K562 (cell line): ENCODE results near the gene PKIB. TPM values are rescaled to one million over a fixed set of nuclear protein-coding genes. Genes with fewer than 3 reads are reported as not detected.

ENCODE experiments used
- ATAC-seq: fragments of 200-7000 bp; cut with Tn5 transposase; 3 replicates; pipeline ENCODE4 v1.9.1; 2020; ENCODE audit warnings: moderate library complexity
- BruUV-seq: library from RNA; stranded (reverse); fragments of 400-500 nt; replicated peaks from 2 replicates; lab custom pipeline; 2021; lab: Mats Ljungman, UMichigan
- CTCF ChIA-PET: fragments of 300-600 bp; formaldehyde crosslinking; extraction: SDS; loops from one replicate; lab custom pipeline; 2021; ENCODE audit warnings: low intra/inter-chr PET ratio; lab: Yijun Ruan, JAX
- POLR2A ChIA-PET: fragments of 300-600, 350-650 bp; sonication (Branson Sonifier 250); formaldehyde crosslinking; extraction: SDS; loops from one replicate; lab custom pipeline; 2021; ENCODE audit warnings: antibody characterized with exemption, inconsistent platforms; lab: Yijun Ruan, JAX
- DNase-seq, 4 experiments: peaks; one replicate each; pipeline versions ENCODE4 v3.0.0 to v3.0.0-alpha.2; 2011 to 2018; ENCODE audit warnings: low spot score in 3 of 4, mixed read lengths in 3 of 4; ENCODE audit errors: extremely low read depth in 1 of 4
- FAIRE-seq: peaks from 2 replicates; lab custom pipeline; 2011; peaks lifted over from hg19 to GRCh38; lab: Jason Lieb, UNC
- H2AFZ ChIP-seq: 2 replicates; pipeline ENCODE4 v1.6.0; 2011; ENCODE audit warnings: low read depth, low read length, control low read depth, inconsistent platforms
- H3K27ac ChIP-seq: fragments of 200-600 bp; 3 replicates; pipeline ENCODE4 v1.8.0; 2011; ENCODE audit warnings: low read depth, mild to moderate bottlenecking, control low read depth, inconsistent platforms, low read length, moderate library complexity, mixed read lengths; ENCODE audit errors: extremely low read depth
- H3K27me3 ChIP-seq, 2 experiments: fragments of 300-600 bp in 1 of 2; 2 replicates in 1 of 2; 3 replicates in 1 of 2; pipeline versions ENCODE4 v1.6.0 to v1.8.0; 2011; ENCODE audit warnings: inconsistent platforms in 2 of 2, low read length in 2 of 2, mild to moderate bottlenecking in 1 of 2, mixed read lengths in 1 of 2, moderate library complexity in 1 of 2; ENCODE audit not compliant: control insufficient read depth in 2 of 2, insufficient read depth in 2 of 2
- H3K36me3 ChIP-seq: fragments of 300-600 bp; 3 replicates; pipeline ENCODE4 v1.8.0; 2011; ENCODE audit warnings: mild to moderate bottlenecking, low read length, inconsistent platforms; ENCODE audit not compliant: control insufficient read depth, insufficient read depth
- H3K4me1 ChIP-seq, 2 experiments: fragments of 200-600 bp in 1 of 2; replicated peaks in 1 of 2; 2 replicates in 1 of 2; 3 replicates in 1 of 2; pipeline versions ENCODE4 v1.5.1 to v1.8.0; 2011; ENCODE audit warnings: inconsistent platforms in 2 of 2, low read length in 2 of 2, mild to moderate bottlenecking in 1 of 2, mixed read lengths in 1 of 2, moderate library complexity in 1 of 2; ENCODE audit not compliant: control insufficient read depth in 2 of 2, insufficient read depth in 2 of 2
- H3K4me2 ChIP-seq: 2 replicates; pipeline ENCODE4 v1.6.1; 2011; ENCODE audit warnings: low read length, control low read depth, inconsistent platforms, mixed read lengths; ENCODE audit not compliant: insufficient read depth
- H3K4me3 ChIP-seq: fragments of 200-600 bp; sonication (generic), shearing (Covaris generic); 2 replicates; pipeline ENCODE4 v1.5.1; 2016; ENCODE audit warnings: control low read depth, inconsistent platforms
- H3K79me2 ChIP-seq: fragments of 200-600 bp; 3 replicates; pipeline ENCODE4 v1.8.0; 2011; ENCODE audit warnings: low read length, inconsistent platforms; ENCODE audit not compliant: control insufficient read depth, insufficient read depth
- H3K9ac ChIP-seq, 2 experiments: 2 replicates each; pipeline versions ENCODE4 v1.6.0 to v1.6.1; 2011; ENCODE audit warnings: low read depth in 2 of 2, low read length in 2 of 2, control low read depth in 1 of 2, inconsistent platforms in 1 of 2, mild to moderate bottlenecking in 1 of 2, mixed read lengths in 1 of 2; ENCODE audit not compliant: insufficient read depth in 1 of 2
- H3K9me1 ChIP-seq: one replicate; pipeline ENCODE4 v1.6.0; 2011; ENCODE audit warnings: inconsistent platforms, mild to moderate bottlenecking, low read length, moderate library complexity; ENCODE audit not compliant: control insufficient read depth, insufficient read depth
- H3K9me3 ChIP-seq: replicated peaks from 2 replicates; pipeline ENCODE4 v1.5.1; 2011; ENCODE audit warnings: low read depth, low read length, inconsistent platforms; ENCODE audit not compliant: control insufficient read depth, insufficient read depth
- H4K20me1 ChIP-seq: replicated peaks from 2 replicates; pipeline ENCODE4 v1.6.1; 2011; ENCODE audit warnings: low read length, inconsistent platforms, mixed read lengths; ENCODE audit not compliant: control insufficient read depth, insufficient read depth
- EP400 ChIP-seq: fragments of 450-650 bp; IDR thresholded peaks from 2 replicates; pipeline ENCODE4 v1.6.1; 2017; ENCODE audit warnings: antibody characterized with exemption, mild to moderate bottlenecking, moderate library complexity
- ESRRA ChIP-seq: fragments of 450-650 bp; IDR thresholded peaks from 2 replicates; pipeline ENCODE4 v1.6.1; 2014; ENCODE audit warnings: low read depth, mild to moderate bottlenecking, moderate library complexity, borderline replicate concordance
- ETV1 ChIP-seq: fragments of 450-650 bp; conservative IDR thresholded peaks from 2 replicates; pipeline ENCODE4 v1.6.1; 2016; ENCODE audit warnings: missing genetic modification characterization, control low read depth, low read depth, missing compliant biosample characterization
- HDAC1 ChIP-seq, 2 experiments: fragments of 450-650 bp; IDR thresholded peaks; 2 replicates each; pipeline ENCODE4 v1.6.1; 2016 to 2017; ENCODE audit warnings: inconsistent platforms in 1 of 2, mild to moderate bottlenecking in 1 of 2, moderate library complexity in 1 of 2
- KDM5B ChIP-seq: fragments of 200-600 bp; sonication (generic); IDR thresholded peaks from 2 replicates; pipeline ENCODE4 v1.6.1; 2012; ENCODE audit warnings: low read depth, mild to moderate bottlenecking, moderate library complexity, low read length, control low read depth, inconsistent platforms; ENCODE audit not compliant: insufficient replicate concordance
- MECOM ChIP-seq: fragments of 250-450 bp; sonication (Bioruptor Pico); IDR thresholded peaks from 2 replicates; pipeline ENCODE4 v1.8.0; 2022; ENCODE audit warnings: inconsistent platforms
- NFE2 ChIP-seq: IDR thresholded peaks from 2 replicates; pipeline ENCODE4 v1.6.1; 2014; ENCODE audit warnings: antibody characterized with exemption, low read depth
- SMARCA5 ChIP-seq: fragments of 450-650 bp; IDR thresholded peaks from 2 replicates; pipeline ENCODE4 v1.6.1; 2016
- SOX6 ChIP-seq: fragments of 450-650 bp; IDR thresholded peaks from 2 replicates; pipeline ENCODE4 v1.6.1; 2014; ENCODE audit warnings: mild to moderate bottlenecking
- TAL1 ChIP-seq: fragments of 450-650 bp; IDR thresholded peaks from 2 replicates; pipeline ENCODE4 v1.6.1; 2016; ENCODE audit warnings: mild to moderate bottlenecking
- TCFL5 ChIP-seq: fragments of 250-450 bp; sonication (Bioruptor Pico); conservative IDR thresholded peaks from 2 replicates; pipeline ENCODE4 v1.6.1; 2021; ENCODE audit warnings: mild to moderate bottlenecking, moderate library complexity, matching md5 sums
- TFE3 ChIP-seq: fragments of 450-650 bp; formaldehyde crosslinking; IDR thresholded peaks from 2 replicates; pipeline ENCODE4 v1.4.0; 2020; ENCODE audit warnings: mild to moderate bottlenecking, mixed read lengths
- ZNF551 ChIP-seq: fragments of 250-450 bp; sonication (Bioruptor Pico); IDR thresholded peaks from 2 replicates; pipeline ENCODE4 v1.5.0; 2021; ENCODE audit warnings: mild to moderate bottlenecking, moderate library complexity
- WGBS: fragments of 100-300 bp; shearing (Covaris generic); methylation state at CpG from one replicate; pipeline ENCODE4 v1.1.6; 2016; ENCODE audit warnings: low coverage, mixed read lengths; ENCODE audit not compliant: insufficient coverage; ENCODE audit errors: missing lambda C conversion rate; 5-methylcytosine and 5-hydroxymethylcytosine counted together
- in situ Hi-C: fragments of 300-500 bp; cut with MboI; formaldehyde crosslinking; loops from 4 replicates; pipeline ENCODE4 v1.15.0; 2018; ENCODE audit warnings: inconsistent platforms, mixed read lengths
- intact Hi-C: fragments of 100-400 bp; cut with micrococcal nuclease; formaldehyde crosslinking; loops from 2 replicates; pipeline ENCODE4 v1.14.2; 2022
- polyA plus RNA-seq, 8 experiments: library from polyadenylated mRNA; depleted of rRNA in 4 of 8; stranded (reverse) in 5 of 8; unstranded in 3 of 8; fragments of >200 nt; fragmentation: Nextera tagmentation in 2 of 8; fragmentation: Illumina TruSeq in 1 of 8; extraction: Ambion mirVana in 2 of 8; extraction: Trizol in 1 of 8; gene quantifications; 2 replicates each; pipeline versions ENCODE4 v1.2.1 to v1.2.3, GENCODE V29; 2011 to 2014; ENCODE audit warnings: inconsistent platforms in 1 of 8, missing spikeins in 1 of 8
- total RNA-seq, 7 experiments: library from RNA; depleted of rRNA in 6 of 7; stranded (reverse); fragments of >200 nt in 6 of 7; fragmentation: Illumina TruSeq in 2 of 7; extraction: Trizol in 2 of 7; gene quantifications; 2 replicates each; pipeline versions ENCODE4 v1.2.1 to v1.2.3, GENCODE V29; 2011 to 2021; ENCODE audit warnings: low replicate concordance in 1 of 7
- TF ChIP-seq, protein P1 (sequence below): fragments of 150-350 bp; conservative IDR thresholded peaks from 2 replicates; pipeline ENCODE4 v1.6.1; 2014; ENCODE audit warnings: low read length

The PKIB gene
- total and polyA plus RNA-seq, 9 of the 15 experiments (the other 6 are each of a cell fraction or from before 2014, with no cell fraction given), result 14.8 to 37.5 (median 27.4) TPM

DNA sequence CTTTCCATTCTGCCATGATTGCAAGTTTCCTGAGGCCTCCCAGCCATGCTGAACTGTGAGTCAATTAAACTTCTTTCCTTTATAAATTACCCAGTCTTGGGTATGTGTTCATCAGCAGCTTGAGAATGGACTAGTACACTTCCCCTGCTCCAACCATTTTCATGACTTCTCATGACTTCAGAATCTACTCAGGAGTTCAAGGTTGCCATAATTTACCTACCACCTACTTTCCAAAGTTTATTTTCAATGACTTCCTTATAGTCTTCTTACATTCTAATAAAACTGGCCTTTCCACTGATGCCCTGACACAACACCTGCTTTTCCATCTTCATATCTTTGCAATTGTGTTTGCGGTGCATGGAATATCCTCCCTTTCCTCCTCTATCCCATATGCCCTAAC, 31.2 kb upstream of the PKIB start:
- CTCF ChIA-PET, result no interaction called here
- Histone ChIP-seq H3K4me2 (no peak overlapping the region), H4K20me1 (no peaks in the 10 kb centered on the region), H3K4me1 (no peaks in the 10 kb centered on the region), H3K9ac (no peak overlapping the region), H3K9me1 (no peaks in the 10 kb centered on the region), H3K27me3 (no peaks in the 10 kb centered on the region), H3K79me2 (no peaks in the 10 kb centered on the region), H3K36me3 (no peaks in the 10 kb centered on the region), H3K9me3 (no peaks in the 10 kb centered on the region; the same call in 1 of the 2 replicates), H3K27ac (no peak overlapping the region)
- WGBS, result 27% methylated on average over 1 of the region's 1 CpG
- DNase-seq (no peak), ATAC-seq (no peak)
- in situ Hi-C loops, result no loop called here
- BruUV-seq, result no TSS peak
- TF ChIP-seq SMARCA5, result no peak
- TF ChIP-seq ESRRA, result no peak
- no peak for TF ChIP-seq HDAC1 (IDR thresholded peaks at IDR 0.05)
- no peak for TF ChIP-seq KDM5B
- no peak for TF ChIP-seq EP400
- TF ChIP-seq ZNF551 (CRISPR knock-in tag), result no peak
- no peak for TF ChIP-seq TCFL5 (CRISPR knock-in tag)
- TF ChIP-seq, protein P1, sequence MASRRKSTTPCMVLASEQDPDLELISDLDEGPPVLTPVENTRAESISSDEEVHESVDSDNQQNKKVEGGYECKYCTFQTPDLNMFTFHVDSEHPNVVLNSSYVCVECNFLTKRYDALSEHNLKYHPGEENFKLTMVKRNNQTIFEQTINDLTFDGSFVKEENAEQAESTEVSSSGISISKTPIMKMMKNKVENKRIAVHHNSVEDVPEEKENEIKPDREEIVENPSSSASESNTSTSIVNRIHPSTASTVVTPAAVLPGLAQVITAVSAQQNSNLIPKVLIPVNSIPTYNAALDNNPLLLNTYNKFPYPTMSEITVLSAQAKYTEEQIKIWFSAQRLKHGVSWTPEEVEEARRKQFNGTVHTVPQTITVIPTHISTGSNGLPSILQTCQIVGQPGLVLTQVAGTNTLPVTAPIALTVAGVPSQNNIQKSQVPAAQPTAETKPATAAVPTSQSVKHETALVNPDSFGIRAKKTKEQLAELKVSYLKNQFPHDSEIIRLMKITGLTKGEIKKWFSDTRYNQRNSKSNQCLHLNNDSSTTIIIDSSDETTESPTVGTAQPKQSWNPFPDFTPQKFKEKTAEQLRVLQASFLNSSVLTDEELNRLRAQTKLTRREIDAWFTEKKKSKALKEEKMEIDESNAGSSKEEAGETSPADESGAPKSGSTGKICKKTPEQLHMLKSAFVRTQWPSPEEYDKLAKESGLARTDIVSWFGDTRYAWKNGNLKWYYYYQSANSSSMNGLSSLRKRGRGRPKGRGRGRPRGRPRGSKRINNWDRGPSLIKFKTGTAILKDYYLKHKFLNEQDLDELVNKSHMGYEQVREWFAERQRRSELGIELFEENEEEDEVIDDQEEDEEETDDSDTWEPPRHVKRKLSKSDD, result no peak
- TF ChIP-seq TFE3, result no peak
- no peak for TF ChIP-seq ETV1
- no peak for TF ChIP-seq TAL1
- TF ChIP-seq NFE2, result no peak
- TF ChIP-seq MECOM (CRISPR knock-in tag), result no peak
- TF ChIP-seq SOX6, result no peak
- TF ChIP-seq, all 486 proteins: peak for 0
- intact Hi-C loops, result no loop called here
- Histone ChIP-seq H2AFZ (no peak overlapping the region), H3K4me3 (no peak overlapping the region)
- no peak for FAIRE-seq
- POLR2A ChIA-PET, result no interaction called here
